Stimulated activated CD4-positive, alpha-beta T cell treated with anti-CD3 and anti-CD28 coated beads, Interleukin-15, amount 100 ng/mL, for 48 hours (primary cell): ENCODE results near the gene COL15A1.

Experiments used
- DNase-seq, 2 donors: peaks; one replicate each; pipeline ENCODE4 v3.0.0-alpha.2; 2020; ENCODE audit warnings: low read depth in 2 of 2

Gene COL15A1

DNA sequence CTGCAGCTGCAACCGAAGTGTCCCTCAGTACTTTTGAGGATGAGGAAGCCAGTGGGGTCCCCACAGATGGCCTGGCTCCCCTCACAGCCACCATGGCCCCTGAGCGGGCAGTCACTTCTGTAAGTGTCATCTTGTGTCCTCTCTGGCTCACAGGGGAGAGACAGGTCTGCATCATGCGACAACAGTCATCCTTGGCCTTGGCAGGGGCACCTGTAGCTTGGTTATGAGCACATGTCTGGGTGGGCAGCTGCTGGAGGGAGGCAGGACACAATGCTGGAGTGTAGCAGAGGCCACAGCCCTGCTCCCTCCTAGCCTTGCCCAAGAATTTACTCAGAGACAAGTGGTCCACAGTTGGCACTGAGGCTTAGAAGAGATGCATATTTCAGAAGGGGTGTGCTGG is 71.7 kb downstream of the COL15A1 start:
- no peak for DNase-seq

GRCh38 chr9:99015890-99016289 is 72.2 kb downstream of the COL15A1 start:
- no peak for DNase-seq

DNA sequence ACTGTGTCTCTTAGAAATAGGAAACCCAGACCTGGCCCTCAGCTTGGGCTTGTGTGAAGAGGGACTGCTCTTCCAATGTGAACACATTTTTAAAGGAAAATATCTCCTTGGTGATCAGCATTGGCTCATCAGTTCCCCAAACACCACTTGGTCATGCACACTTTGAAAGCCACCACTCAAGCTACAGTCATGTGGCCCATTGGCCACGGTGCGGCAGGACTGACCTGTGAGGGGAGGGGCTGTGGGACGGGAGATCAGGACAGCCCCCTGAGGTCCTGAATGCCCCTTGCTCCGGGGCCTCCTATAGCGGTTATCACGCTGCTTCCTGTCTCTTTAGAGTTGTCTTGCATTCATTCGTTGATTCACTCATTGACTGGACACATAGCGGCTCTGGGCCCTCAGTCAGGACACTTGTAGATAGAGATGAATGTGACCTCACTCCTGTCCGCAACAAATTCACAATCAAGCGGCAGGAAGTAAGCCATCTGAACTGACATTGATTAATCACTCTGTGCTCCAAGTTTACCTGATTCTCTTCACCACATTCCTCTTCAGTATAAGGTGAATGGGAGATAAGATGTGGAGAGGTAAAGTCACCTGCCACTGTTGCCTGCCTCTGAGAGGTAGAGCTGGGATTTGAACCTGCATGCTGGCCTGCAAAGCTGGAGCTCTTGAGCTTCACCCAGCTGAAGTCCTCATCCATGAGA is 73.1 kb downstream of the COL15A1 start:
- DNase-seq, result no peak

DNA sequence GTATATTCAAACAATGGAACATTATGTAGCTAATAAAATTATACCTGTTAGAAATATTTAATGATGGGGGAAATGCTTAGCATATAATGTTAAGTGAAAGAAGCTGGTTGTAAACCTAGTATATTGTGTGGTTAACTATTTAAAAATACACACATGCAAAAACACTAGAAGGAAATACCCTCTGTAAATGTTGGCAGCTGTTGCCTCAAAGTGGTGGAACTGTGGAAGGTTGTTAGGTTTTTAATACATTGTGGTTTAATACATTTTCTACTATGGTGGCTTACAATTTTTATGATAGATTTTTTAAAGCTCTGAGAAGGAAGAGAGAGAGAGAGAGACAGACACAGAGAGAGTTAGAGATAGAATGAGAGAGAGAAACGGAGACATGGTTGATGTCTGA is 74.9 kb downstream of the COL15A1 start:
- no peak for DNase-seq

GRCh38 chr9:99019510-99020331 is 76.0 kb downstream of the COL15A1 start:
- no peak for DNase-seq

GRCh38 chr9:99020786-99021436 is 77.2 kb downstream of the COL15A1 start:
- DNase-seq, result no peak

DNA sequence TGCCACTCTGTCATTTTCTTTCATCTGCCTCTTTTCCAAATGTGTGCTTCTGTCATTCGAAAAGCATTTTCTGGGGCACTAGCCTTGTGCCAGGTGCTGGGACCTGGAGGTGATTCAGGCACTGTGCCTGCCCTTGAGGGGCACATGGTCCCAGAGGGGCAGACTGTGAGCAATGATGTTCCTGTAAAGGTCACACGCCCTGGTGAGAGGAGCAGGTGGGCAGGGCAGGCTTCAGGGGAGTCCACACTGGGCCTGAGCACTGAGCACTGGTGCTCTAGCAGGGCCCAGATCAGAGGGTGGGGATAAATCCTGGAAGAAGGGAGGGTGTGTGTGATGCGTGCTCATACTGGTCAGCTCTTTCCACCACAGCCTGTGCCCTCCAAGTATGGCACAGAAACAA is 77.8 kb downstream of the COL15A1 start:
- DNase-seq, result no peak

DNA sequence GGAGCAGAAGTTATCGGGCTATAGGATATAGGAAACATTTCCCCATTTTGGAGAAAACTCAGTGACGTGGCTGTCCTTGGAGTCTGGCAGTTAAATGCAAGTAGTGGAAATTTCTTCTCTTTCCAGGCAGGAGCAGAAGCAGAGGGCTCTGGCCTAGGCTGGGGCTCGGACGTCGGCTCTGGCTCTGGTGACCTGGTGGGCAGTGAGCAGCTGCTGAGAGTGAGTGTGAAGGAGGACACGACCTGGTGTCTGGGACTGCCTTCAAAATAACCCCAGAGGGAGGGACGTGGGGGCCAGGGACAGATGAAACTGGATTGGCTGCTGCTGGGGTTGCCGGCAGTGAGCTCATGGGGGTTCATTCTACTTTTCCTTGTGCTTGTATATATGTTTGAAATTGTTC is 79.5 kb downstream of the COL15A1 start:
- DNase-seq, result no peak

DNA sequence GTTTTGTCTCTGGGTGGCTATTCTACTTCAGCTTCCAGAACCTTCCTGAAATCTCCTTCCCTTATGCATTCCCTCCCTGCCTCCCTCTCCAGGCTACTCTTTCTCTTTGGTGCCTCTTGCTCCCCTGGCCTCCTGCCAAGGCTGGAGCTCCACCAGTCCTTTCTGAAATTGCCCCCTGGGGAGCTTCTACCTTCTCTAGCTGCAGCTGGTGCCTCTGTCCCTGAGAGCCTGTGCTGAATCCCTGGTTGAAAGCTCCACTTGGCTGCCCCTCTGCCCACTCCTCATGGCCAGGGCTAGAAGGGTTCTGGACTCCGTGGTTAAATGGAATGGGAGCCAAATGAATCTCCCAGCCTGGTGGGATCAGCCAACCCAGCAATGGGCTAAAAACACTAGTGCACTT is 80.1 kb downstream of the COL15A1 start:
- no peak for DNase-seq

DNA sequence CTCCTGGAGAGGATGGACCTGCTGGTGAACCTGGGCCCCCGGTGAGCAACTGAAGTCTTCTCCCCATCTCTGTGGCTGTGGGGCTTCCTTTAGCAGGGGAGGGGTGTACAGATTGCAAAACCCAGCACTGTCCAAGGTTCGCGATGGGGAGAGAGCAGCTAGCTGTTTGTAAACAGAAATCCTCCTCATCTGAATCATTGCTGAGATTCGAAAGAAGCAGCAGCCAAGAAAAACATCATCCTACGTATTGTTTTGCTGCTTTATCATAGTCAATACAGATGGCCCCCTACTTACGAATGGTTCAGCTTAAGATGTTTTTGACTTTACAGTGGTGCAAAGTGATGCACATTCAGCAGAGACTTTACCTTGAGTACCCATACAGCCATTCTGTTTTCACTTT is 81.3 kb downstream of the COL15A1 start:
- DNase-seq, result no peak

- no peak for DNase-seq
Measured at GRCh38 chr9:99025616-99026270, 82.0 kb downstream of the COL15A1 start.

GRCh38 chr9:99026271-99026955 is 82.7 kb downstream of the COL15A1 start:
- DNase-seq, result no peak

DNA sequence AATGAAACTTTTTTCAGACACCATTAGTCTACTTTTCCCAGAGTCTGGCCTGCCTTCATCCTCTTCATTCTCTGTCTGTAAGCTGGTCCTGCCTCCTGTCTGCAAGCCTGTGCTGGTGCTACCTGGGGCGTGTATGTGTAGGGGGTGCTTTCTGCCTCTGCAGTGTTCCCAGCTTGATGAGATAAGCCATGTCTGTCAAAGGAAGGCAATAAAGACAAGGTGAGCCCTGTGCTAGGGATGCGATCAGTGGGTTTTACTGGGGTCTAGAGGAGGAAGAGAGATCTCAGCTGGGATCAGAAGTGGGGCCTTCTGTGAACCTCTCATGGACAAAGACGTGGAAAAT is 83.2 kb downstream of the COL15A1 start:
- DNase-seq, result no peak

GRCh38 chr9:99027443-99027842 is 83.7 kb downstream of the COL15A1 start:
- no peak for DNase-seq

GRCh38 chr9:99029083-99029645 is 85.5 kb downstream of the COL15A1 start:
- DNase-seq, result no peak

- DNase-seq, result no peak
Measured at GRCh38 chr9:99030092-99030511, 86.4 kb downstream of the COL15A1 start.

DNA sequence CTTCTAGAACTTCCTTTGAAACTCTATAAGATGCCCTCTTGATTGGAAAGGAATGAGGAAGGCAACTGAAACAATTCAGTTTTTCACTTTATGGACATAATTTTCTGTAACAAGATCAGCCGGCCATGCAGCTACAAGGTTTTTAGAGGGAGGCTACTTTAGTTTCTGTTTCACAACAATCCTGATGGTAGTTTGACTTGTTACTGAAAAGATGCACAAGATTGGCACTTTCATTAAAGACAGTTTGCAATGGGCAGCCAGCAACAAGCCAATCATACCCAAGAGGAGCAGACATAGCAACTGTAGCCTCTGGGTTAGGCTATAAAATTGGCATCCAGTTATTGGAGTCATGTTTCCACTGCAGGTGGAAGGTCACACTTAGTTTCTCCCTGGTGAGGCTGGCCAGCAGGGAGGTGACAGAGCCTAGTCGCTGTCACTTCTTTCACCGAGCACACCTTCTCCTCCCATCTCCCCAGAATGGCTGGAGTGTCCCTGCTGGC is 87.0 kb downstream of the COL15A1 start:
- DNase-seq, result no peak

GRCh38 chr9:99031319-99031718 is 87.6 kb downstream of the COL15A1 start:
- no peak for DNase-seq

GRCh38 chr9:99031994-99032393 is 88.3 kb downstream of the COL15A1 start:
- no peak for DNase-seq

DNA sequence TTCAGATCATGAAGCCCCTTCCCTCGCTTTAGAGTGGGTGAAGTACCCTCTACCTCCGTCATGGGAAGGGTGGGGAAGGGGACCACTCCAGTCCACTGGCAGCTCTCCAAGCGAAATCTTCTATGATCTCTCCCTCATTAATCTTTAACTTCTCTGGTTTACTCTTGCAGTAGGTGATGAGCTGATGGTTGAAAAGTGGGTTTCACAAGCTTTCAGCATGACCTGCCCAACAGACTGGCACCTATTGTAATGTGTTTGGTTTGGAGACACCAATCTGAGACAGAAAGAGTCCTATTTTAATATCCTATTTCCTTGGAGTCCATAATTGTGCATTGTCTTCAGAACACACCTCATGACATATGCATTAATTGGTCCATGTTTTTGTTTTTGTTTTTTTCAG is 90.4 kb downstream of the COL15A1 start:
- no peak for DNase-seq

DNA sequence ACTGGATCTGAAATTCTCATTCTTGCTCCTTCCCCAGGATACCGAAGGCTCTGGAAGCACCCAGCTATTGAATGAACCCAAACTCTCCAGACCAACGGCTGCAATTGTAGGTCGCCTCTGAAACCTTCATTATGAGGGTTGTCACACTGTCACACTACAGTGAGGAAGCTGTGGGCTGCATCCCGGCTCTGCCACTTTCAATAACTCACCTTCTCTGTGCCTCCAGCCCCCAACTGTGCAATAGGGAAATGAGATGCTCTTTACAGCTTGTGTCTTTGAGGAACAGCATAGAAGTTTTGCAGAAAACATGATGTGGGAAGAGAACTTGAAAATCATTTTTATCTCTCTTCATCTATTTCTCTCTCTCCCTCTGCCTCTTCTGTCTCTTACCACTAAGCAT is 91.6 kb downstream of the COL15A1 start:
- no peak for DNase-seq
